HG02870 (cell line): ENCODE data around the gene NDUFB6.
"Not testable (repeated sequence)": the region's sequence is repeated elsewhere in the genome, so short reads cannot be mapped to it uniquely, and the experiment has no call there.

Experiments
- ATAC-seq: cut with Tn5 transposase; IDR thresholded peaks from one replicate; pipeline ENCODE4 v1.9.1; 2021; ENCODE audit warnings: mild to moderate bottlenecking, moderate library complexity; ENCODE audit not compliant: unreplicated experiment

Gene NDUFB6

GRCh38 chr9:32524892-32525708 is 47.9 kb downstream of the NDUFB6 start:
- ATAC-seq, result no peak

- not testable (repeated sequence) for ATAC-seq
These were observed 48.4 kb downstream of the NDUFB6 start for GRCh38 chr9:32524558-32524891.

DNA sequence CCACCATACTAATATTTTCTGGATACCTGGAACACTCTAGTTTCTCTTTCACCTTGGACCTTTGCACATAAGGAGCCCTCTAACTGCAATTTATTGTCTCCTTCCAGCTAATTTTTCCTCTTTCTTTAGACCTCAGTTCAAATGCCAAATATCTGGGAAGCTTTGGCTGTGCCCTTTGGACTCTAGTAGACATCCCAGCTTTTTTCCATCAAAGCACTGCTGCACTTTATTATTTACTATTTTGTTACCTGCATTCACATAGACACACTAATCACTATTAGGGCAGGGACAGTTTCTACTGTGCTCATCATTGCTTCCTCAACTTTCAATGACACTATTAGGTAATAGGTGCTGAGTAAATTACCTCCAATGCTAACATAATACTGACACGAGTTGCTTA is 49.0 kb downstream of the NDUFB6 start:
- no peak for ATAC-seq

GRCh38 chr9:32518276-32518675 is 54.7 kb downstream of the NDUFB6 start:
- ATAC-seq, result no peak

DNA sequence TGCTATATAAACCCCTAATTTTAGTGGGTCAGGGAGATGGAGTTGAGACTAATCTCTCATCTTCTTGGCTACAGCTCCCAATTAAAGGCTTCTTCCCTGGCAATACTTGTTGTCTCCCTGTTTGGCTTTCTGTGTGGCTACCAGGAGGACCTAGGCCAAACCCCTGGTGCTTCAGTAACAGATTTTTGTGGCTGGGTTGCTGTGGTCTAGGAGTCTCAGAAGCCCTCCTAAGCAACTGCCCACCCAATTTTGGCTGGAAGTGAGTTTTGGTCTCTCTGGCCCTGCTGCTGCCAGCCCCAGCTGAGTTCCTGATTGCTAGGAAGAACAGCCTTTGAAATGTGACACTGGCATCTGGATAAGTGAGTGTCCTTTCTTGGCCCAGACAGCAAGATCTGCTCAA is 56.7 kb downstream of the NDUFB6 start:
- no peak for ATAC-seq

DNA sequence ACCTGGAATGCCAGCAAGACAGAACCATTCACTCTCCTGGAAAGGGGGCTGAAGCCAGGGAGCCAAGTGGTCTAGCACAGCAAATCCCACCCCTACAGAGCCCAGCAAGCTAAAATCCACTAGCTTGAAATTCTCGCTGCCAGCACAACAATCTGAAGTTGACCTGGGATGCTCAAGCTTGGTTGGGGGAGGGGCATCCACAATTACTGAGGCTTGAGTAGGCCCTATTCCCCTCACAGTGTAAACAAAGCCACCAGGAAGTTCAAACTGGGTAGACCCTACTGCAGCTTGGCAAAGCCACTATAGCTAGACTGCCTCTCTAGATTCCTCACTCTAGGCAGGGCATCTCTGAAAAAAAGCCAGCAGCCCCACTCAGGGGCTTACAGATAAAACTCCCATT is 64.2 kb downstream of the NDUFB6 start:
- ATAC-seq, result no peak

- ATAC-seq, result no peak
These were observed 70.0 kb downstream of the NDUFB6 start for GRCh38 chr9:32503008-32503407.
